ENCODE results near the gene KIAA0513.

KIAA0513 gene

DNA sequence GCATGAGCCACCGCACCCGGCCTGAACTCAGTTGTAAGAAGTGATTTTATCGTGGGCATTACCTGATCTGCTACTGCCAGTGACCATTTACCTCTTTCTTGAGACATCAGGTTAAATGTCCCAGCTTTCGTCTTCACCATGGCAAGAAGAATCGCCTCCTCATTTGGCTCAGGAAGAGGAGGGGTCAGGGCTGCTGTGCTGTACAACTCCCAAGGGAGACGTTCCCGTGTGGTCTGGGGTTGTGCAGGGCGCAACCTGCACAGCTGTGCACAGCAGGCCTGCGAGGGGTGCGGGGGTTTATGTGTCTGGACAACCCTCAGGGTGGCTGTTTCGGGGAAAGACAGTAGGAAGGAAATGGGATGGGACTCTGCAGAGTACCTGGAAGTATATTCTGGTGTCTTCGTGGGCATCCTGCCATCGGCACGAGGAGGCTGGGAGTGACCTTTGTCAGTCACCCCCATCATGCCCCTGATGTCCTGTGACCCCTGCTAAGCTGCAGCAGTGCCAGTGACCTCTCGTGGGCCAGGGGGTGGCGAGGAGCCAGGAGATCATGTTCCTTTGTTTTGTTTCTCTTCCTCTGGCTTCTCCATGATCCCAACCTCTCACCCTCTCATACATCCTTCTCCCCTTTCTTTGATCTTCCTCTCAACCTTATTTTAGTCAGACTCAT, 57.4 kb downstream of the KIAA0513 start:
- DNase-seq (ENCODE audit: insufficient read length, low spot score), result no peak
- FAIRE-seq, result peak; percentile 20

DNA sequence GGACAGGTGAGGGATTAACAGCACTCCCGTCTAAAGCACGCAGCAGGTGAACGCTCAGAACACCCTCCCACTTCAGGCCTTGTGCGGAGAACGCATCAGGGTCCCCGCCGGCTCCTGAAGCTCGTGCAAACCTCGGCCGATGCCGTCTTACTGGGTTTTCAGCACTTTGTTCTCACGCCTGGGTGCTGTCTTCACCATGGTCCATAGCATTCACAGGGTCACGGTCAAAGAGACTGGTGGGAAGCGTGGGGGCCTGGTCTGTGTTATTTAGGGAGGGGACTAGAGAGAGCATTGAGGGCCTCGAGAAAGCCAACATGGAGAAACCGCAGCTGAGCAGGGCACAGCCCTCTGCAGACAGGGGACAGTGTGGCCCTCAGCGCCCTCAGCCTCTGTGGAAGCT, 58.1 kb downstream of the KIAA0513 start:
- FAIRE-seq (no peak), DNase-seq (ENCODE audit: insufficient read length, low spot score) (no peak)

DNA sequence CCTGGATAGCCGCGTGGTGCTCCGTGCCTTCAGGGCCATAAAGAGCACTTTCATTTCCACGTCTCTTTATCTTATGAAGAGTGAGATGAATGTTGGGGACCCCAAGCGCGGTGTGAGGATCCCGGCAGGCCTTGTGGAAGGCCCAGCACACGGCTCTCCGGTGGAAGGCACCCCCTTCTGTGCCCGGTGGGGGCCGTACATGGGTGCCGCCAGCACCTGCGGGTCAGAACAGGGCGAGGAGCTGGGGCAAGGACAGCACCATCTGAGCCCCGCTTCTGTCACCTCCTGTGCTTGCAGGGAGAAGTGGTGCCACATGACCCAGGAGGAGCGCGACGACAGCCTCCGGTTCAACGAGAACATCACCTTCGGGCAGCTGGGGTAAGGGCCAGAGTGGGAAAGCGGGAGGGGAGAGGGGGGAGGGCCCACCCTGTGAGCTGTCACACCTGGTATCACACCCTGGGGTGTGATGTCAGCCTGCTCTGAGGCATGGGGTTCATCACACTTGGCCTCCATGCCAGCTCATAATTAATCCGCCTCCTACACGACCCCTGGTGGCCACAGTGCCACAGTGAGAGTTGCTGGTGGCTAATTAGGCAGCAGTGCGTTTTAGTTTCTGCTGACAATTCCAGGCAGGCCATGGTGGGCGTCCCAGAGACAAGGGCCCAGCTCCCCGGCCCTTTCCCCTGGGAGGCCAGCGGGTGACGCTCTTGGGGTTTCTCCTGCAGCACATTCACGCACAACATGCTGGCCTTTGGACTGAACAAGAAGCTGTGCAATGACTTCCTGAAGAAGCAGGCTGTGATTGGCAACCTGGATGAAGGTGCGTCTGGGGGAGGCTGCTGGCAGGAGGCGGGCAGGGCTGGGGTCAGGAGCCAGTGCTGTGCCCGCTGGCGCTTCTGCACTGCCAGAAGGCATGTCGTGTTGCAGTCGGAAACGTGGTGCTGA, 59.0 kb downstream of the KIAA0513 start:
- peak; percentile 98 for FAIRE-seq
- DNase-seq (ENCODE audit: insufficient read length, low spot score), result peak; percentile 92

DNA sequence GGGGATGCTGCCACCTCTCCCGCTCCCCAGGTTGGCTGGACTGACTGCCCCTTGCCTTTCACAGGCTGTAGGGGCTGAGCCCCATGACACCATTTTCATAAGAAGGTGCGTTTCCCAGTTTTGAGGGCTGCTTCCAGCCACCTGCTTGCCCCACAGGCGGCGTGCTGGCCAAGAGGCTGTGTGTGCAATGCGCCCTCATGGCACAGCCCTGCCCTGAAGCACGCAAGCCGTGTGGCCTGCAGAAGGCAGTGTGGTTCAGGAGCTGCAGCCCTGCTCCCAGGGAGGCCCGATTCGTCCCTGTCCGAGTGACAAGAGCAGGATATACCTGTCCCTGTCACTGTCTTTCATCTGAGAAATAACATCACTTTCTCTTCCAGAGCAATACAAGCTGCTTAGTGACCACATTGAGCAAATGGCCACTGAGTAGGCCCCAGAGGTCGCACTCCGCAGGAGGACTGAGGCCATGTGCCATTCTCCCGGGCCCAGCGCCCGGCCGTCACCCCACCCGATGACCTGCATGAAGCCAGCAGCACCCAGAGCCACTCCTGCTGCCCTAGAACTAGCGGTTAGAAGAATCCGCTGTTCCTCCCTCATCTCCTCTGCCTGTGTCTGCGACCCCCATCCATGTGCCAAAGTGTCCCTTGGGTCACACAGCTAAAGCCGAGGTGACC, 60.4 kb downstream of the KIAA0513 start:
- DNase-seq (ENCODE audit: insufficient read length, low spot score) (no peak), FAIRE-seq (no peak)

DNA sequence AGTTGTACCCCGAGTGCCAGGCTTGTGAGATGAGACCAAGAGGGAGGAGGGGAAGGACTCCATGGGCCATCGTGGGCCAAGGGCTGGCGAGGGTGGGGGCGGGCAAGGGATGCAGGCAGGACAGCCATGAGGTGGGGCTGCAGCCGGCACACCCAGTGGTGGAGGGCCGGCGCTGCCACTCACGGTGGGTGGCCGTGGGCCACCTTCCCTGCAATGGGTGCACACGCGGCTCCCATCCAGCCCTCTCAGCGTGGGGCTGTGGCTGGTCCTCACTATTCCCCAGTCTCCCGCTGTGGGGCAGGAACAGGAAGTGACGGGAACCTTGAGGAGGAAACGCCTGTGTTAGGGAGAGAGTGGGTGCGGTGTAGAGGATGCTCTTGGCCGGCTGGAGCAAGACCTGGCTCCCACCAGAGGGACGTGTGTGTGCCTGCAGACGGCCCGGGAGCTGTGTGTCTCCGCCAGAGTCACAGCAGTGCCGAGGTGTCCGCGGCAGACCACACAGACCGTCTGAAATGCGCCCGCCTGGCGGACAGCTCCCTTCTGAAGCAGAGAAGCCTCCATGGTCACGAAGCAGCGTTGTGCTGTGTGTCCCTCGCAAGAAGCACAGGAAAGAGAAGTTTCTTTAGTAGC, 61.1 kb downstream of the KIAA0513 start:
- DNase-seq (ENCODE audit: insufficient read length, low spot score) (no peak), FAIRE-seq (no peak)

DNA sequence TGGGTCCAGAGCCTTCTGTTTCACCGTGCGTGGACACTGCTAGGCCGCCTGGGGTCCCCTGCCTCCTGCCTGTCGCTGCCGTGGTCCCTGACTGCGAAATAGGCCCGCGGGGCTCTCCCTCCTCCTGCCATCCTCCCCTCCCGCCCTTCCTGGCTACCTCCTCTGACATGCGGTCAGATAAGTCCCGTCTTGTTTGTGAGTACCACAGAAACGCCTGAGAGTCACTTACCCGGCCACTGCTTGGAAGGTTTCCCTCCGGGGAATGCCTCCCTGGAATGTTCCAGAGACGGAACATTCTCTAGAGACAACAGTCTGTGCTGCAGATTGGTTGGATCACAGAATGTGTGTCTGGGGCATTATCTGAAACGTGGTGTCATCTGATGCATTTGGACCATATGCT, 61.9 kb downstream of the KIAA0513 start:
- DNase-seq (ENCODE audit: insufficient read length, low spot score), result no peak
- no peak for FAIRE-seq

DNA sequence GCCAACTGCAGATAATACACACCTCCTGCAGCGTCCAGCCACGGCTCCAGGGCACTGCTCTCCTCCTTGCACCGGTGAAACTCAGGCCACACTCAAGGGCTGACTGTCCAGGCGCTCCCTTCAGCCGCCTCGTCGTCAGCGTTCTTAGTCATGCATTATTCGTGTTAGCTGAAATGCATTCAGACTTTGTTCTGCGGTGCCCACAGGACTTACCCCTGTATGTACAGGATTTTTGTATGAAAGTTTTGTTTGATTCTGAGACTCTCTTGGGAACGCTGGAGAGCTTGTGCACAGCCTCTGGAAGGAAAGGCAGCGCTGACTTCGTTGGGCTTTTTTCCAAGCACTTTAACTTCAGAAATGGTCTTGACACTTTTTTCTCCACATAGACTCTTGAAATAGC, 62.6 kb downstream of the KIAA0513 start:
- peak; percentile 40 for FAIRE-seq
- DNase-seq (ENCODE audit: insufficient read length, low spot score), result no peak

DNA sequence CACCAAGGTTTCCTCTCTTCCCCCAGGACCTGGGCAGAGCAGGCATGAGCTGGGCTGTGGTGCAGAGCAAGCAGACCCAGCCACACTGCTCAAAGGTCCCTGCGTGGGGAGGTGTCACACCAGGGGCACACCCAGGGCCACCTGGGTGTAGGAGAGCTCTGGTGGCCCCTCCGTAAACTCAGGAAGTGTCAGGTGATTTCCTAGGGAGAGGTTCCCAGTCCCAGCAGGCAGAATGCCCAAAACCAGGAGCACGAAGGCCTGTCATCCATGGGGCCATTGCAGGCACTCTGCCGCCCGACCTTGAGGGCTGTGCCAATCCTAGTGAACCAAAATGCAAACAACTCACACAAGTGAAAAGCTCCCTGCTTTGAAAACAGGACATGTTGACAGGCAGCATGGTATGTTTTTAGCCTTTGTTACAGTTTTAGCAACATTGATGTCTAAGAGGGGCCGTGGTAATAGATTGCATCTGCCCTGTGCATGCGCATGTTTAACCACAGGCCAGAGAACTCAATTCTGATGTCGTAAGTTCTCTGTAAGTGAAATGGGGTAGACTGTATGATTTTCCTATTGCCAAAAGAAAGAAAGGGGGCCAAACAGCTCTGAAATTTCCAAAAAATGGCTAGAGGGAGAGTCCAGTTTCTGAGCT, 63.4 kb downstream of the KIAA0513 start:
- no peak for DNase-seq (ENCODE audit: insufficient read length, low spot score)
- no peak for FAIRE-seq

DNA sequence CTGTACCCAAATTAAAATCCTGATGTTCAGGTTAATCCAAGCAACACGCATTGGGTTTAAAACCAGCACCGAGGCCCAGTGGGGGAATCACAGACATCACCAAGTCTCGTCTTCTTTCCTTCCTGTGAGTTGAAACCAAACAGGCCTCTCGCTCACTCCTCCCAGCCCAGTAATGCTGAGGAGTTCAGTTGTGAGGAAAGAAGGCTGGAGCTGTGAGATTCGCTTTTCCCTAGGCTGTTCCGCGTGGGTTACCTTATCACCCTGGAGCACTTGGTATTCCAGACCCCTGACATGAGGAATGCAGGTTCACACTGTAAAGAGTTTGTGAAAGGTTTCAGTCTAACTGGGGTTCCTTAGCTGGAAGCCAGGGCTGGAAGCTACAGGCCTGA, 63.9 kb downstream of the KIAA0513 start:
- FAIRE-seq, result peak; percentile 55

DNA sequence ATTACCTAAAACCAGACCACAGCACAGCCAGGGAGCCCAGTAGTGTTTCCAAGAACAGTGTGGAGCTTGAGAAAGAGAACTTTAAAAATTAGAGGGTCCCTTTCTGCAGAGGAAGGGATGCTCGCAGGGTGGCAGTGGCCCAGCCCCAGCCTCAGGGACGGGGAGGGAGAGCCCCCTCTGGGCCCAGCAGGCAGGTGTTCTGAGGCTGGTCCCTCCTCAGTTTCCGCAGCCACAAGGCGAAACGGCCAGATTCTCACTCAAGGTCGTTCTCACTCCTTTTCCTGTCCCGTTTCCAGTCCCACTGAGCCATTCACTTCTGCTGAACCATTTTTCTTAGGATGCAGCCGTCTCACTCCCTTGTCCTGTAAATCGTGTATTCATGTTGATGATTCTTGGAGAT, 64.7 kb downstream of the KIAA0513 start:
- no peak for FAIRE-seq

More for the DNA sequence above, 63.9 kb downstream of the KIAA0513 start:
- DNase-seq (ENCODE audit: insufficient read length, low spot score), result no peak

DNA sequence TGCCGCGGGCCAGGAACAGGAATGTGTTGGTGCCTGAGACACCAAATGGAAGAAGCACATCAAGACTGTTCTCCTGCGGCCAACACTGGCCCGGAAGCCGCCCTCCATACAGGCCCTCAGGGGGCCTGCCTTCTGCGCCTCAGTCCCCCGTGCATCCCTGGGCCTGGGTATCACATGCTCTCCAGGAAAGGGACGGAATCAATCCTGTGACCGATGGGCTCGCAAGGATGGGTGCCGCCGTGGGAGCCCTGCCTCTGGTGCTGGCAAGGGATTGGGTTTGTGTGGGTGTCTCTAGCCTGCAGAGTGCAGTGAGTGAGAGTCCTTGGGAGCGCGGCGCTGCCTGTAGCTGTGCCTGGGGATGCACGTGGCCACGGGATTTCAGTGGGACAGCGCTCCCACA, 65.3 kb downstream of the KIAA0513 start:
- FAIRE-seq (no peak), DNase-seq (ENCODE audit: insufficient read length, low spot score) (no peak)

More for the DNA sequence above, 64.7 kb downstream of the KIAA0513 start:
- DNase-seq (ENCODE audit: insufficient read length, low spot score), result no peak

DNA sequence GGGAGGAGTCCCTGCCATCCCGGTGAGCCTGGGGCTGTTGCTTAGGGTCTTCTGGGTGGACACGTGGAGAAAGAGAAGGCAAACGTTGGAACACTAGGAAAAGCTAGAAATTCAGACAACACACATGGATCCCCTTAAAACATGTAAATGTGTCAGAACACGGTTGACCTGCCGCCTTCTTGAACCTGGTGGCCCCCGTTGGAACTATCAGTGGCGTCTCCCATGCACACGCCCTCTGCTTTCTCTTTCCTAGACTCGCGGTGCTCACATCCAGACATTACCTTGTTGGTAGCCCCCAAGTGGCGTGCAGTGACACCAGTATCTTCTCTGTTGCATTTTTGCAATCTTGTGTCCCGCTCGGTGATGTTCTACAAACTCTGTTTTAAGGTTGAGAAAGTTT, 66.1 kb downstream of the KIAA0513 start:
- FAIRE-seq (no peak), DNase-seq (ENCODE audit: insufficient read length, low spot score) (no peak)

DNA sequence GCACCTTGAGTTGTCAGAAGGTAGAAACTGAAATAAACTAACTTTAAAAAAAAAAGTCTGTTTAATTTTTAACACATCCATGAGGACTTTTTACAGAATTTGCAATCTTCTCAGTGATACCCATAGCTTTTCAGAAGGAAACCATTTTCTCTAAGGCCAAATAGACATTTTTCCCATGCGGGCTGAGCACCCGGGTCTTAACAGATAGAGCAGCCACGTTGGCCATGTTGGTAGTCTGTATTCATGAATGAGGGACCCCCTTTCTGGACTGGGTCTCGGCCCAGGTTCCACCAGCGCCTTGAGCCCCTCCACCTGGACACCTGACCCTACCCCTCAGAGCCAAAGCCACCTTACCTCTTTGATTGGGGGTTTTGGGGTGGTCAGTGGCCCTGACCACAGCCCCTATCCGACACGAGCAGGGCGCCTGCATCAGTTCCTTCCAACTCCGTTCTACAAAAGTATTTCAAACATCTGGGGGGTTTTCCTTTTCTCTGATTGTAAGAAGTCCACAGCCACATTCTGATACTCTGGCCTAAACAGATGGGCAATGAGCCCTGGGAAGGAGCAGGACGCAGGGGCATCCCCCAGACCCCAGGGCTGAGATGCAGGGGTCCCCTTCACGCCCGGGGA, 66.7 kb downstream of the KIAA0513 start:
- no peak for FAIRE-seq
- DNase-seq (ENCODE audit: insufficient read length, low spot score), result no peak

DNA sequence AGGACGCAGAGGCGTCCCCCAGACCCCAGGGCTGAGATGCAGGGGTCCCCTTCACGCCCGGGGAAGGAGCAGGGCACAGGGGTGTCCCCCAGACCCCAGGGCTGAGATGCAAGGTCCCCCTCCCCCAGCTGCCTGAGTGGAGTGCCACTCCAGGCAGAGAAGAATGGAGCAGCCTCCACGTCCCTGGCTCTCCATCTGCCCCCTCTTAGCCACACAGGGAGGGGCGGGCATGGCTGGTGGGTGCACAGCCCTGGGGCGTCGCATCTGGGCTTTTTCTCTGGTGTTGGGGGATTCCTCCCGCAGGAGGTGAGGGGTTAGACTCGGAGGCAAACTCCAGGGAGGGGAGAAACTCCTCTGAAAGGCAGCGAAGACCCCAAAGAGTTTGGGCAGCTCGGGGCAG, 67.2 kb downstream of the KIAA0513 start:
- no peak for DNase-seq (ENCODE audit: insufficient read length, low spot score)
- no peak for FAIRE-seq

DNA sequence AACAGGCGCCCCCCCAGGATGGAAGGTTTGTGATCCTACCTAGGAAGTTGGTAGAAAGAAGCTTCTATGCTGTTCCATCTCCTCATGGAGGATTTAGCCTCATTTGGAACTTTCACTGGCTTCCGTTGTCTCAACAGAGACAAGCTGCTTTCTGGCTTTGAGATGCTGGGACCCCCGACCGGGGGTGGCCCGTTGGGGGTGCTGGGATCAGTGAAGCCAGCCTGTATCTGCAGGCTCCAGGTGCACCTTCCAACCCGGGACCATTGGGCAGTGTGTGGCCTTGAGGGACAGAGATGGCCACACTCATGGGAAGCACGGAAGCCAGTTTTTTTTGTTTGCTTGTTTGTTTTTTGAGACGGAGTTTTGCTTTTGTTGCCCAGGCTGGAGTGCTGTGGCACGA, 69.3 kb downstream of the KIAA0513 start:
- DNase-seq (ENCODE audit: insufficient read length, low spot score), result no peak
- FAIRE-seq, result no peak

DNA sequence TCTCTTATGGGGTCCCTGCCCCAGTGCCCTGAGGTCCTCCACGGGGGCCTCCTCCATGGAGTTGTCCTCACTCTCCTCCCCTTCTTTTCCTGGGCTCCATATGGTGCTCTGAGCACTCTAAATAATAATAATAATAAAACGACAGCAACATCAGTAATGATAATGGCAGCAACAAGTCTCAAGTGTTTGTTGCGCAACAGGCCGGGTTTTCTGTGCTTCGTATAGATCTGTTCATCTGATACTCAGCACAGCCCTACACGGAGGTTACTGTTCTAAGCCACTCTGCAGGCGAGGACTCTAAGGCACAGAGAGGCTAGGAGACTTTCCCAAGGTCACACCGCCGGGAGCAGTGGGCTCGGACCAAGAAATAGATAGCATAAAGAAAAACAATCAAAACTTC, 71.0 kb downstream of the KIAA0513 start:
- FAIRE-seq (no peak), DNase-seq (ENCODE audit: insufficient read length, low spot score) (no peak)

DNA sequence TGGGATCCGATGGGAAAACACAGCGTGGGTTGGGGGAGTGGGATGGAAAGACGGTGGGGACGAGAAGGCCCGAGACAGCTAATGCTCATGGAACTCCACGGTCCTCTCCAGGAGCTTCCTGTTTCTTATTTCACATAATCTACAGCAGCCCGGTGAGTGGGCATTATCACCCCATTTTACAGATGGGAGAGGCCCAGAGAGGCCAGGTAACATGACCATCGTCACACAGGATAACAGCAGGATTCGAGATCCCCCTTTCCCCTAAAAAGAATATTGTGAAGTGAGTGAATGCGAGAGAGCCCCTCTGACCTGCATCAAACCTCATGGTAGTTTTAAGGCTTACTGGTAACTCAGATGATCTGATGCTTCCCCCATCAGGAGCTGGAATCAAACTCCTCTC, 72.7 kb downstream of the KIAA0513 start:
- DNase-seq (ENCODE audit: insufficient read length, low spot score) (no peak), FAIRE-seq (no peak)

DNA sequence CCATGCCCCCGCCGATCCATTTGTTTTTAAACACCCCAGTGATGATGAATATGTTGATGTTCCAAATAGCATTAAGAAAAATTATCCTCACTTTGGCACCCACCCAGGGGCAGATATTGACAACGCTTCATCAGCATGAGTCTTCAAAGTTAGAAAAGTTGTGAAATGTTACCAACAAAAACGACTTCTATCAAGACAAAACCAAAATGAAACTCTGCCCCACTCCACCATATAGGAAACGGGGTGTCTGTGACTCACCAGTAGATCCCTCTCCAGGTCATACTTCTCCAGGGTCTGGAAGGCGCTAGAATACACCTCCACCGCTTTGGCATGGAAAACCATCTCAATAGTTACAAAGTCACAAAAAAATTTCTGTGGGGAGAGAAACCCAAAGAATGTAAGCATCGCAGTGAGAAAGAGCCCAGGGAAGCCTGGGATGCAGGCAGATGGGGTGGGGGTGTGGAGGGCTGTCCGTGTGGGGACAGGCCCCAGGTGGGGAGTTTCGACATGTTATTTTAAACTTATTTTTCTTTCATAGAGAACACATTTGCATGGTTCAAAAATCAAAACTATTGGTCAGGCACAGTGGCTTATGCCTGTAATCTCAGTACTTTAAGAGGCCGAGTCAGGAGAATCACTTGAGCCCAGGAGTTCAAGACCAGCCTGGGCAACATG, 74.5 kb downstream of the KIAA0513 start:
- FAIRE-seq (no peak), DNase-seq (ENCODE audit: insufficient read length, low spot score) (no peak)

Data from HTR-8/SVneo (cell line).